ENCODE results near the gene C14orf93.

Gene C14orf93

DNA sequence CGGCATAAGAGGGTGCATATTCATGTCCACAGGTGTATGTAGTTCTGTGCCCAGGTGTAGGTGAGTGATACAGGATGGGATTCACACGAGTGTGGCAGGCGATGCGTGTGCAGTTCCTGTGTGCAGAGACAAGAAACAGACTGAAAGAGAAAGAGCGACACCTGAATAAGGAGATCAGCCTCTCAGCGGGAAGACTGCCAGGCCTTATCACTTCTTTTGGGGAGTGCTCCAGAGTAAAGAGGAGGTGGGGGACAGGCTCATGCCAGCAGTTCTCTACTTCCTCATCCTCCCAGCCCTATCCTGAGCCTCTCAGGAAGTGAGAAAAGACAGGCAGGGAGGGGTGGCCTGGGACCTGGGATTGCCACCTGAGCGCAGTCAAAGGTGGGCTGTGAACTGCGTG is 34.9 kb upstream of the C14orf93 start:
- H3K4me3 ChIP-seq (replicated peaks in 1 of 2; ENCODE audit: low read depth in 2 of 2, low read length in 2 of 2) = no peak overlapping the region
- no peak for DNase-seq (ENCODE audit: low read depth in 2 of 2)
- TF ChIP-seq, protein P1, sequence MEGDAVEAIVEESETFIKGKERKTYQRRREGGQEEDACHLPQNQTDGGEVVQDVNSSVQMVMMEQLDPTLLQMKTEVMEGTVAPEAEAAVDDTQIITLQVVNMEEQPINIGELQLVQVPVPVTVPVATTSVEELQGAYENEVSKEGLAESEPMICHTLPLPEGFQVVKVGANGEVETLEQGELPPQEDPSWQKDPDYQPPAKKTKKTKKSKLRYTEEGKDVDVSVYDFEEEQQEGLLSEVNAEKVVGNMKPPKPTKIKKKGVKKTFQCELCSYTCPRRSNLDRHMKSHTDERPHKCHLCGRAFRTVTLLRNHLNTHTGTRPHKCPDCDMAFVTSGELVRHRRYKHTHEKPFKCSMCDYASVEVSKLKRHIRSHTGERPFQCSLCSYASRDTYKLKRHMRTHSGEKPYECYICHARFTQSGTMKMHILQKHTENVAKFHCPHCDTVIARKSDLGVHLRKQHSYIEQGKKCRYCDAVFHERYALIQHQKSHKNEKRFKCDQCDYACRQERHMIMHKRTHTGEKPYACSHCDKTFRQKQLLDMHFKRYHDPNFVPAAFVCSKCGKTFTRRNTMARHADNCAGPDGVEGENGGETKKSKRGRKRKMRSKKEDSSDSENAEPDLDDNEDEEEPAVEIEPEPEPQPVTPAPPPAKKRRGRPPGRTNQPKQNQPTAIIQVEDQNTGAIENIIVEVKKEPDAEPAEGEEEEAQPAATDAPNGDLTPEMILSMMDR (IDR thresholded peaks at IDR 0.05; ENCODE audit: low read depth, low read length) = no peak

DNA sequence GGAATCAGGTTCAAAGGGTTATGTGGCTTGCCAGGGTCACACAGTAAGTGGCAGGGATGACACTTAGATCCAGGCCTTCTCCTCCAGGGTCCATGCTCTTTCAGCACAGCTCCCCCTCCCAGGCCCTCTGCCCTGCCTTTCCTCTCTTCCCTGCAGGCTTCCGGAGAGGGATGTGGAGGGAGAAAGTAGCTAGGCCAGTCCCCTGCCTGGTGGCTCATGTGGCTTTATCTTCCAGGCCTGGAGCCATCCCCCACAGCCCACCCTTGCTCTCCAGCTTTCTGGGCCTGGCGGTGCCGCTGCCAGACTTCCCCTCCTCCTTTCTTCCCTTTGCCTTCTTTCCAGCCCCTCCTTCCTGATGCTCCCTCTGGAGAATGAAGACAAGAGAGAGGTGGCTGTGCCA is 33.8 kb upstream of the C14orf93 start:
- DNase-seq (ENCODE audit: low read depth in 2 of 2) = no peak
- TF ChIP-seq, protein P1 (IDR thresholded peaks at IDR 0.05; ENCODE audit: low read depth, low read length) = no peak
- H3K4me3 ChIP-seq (replicated peaks in 1 of 2; ENCODE audit: low read depth in 2 of 2, low read length in 2 of 2) = no peak overlapping the region

DNA sequence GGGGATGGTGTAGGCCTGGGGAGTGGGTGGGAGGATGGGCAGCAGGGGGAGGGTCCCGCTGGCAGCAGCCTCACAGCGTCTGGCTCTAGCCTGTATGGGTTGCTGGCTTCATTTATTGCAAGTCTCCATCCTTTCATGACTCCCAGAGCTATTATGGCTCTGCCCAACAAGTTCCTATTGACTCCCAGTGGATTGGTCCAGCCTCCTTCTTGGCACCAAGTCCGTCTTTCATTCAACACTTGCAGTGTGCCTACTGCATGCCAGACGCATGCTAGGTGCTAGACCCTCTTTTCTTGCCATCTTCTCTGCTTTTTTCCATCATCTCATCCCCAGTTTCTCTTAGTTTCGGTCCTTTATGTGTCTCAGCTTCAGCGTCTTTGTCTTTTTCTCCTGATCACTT is 33.2 kb upstream of the C14orf93 start:
- no peak for DNase-seq (ENCODE audit: low read depth in 2 of 2)
- TF ChIP-seq, protein P1 (IDR thresholded peaks at IDR 0.05; ENCODE audit: low read depth, low read length) = no peak
- no peak overlapping the region for H3K4me3 ChIP-seq (replicated peaks in 1 of 2; ENCODE audit: low read depth in 2 of 2, low read length in 2 of 2)

DNA sequence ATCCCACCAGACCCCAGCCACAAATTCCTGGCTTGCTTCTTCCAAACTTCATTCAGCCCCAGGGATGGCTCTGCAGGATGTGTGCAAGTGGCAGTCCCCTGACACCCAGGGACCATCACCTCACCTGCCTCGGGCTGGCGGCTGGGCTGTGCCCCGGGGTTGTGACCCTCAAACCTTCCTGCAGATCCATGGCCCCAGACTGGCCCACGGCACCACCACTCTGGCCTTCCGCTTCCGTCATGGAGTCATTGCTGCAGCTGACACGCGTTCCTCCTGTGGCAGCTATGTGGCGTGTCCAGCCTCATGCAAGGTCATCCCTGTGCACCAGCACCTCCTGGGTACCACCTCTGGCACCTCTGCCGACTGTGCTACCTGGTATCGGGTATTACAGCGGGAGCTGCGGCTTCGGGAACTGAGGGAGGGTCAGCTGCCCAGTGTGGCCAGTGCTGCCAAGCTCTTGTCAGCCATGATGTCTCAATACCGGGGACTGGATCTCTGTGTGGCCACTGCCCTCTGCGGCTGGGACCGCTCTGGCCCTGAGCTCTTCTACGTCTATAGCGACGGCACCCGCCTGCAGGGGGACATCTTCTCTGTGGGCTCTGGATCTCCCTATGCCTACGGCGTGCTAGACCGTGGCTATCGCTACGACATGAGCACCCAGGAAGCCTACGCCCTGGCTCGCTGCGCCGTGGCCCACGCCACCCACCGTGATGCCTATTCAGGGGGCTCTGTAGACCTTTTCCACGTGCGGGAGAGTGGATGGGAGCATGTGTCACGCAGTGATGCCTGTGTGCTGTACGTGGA is 32.4 kb upstream of the C14orf93 start, which contains the start of gene PSMB11:
TSS of gene PSMB11 (plus strand) at position 51 of the 804 bp plus-strand sequence. CDS start at position 65, 14 bp downstream.
- no peak within 1 kb of the TSS for H3K4me3 ChIP-seq (replicated peaks in 1 of 2; ENCODE audit: low read depth in 2 of 2, low read length in 2 of 2)
- TF ChIP-seq, protein P1 (IDR thresholded peaks at IDR 0.05; ENCODE audit: low read depth, low read length) = no peak
- no peak for DNase-seq (ENCODE audit: low read depth in 2 of 2)

DNA sequence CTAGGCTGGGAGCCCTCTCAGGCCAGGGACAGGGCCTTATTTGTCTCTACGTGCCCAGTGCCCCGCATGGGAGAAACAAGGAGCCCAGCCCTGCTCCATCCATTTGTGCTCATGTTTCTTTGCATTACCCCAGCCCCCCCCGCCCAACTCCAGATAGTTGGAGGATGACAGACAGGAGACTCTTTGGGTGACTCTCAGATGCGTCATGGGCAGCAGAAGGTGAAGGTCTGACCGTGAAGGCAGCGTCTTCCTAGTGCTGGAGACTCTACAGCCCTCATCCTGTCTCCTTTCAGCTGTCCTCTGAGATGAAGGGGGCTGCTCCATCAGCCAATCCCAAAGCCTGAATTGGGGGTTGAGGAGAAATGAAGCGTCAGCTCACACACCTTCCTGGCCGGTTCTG is 31.8 kb upstream of the C14orf93 start:
- DNase-seq (ENCODE audit: low read depth in 2 of 2) = peak in 1 of 2 donors; percentile 35
- TF ChIP-seq, protein P1 (IDR thresholded peaks at IDR 0.05; ENCODE audit: low read depth, low read length) = no peak
- H3K4me3 ChIP-seq (replicated peaks in 1 of 2; ENCODE audit: low read depth in 2 of 2, low read length in 2 of 2) = no peak overlapping the region

DNA sequence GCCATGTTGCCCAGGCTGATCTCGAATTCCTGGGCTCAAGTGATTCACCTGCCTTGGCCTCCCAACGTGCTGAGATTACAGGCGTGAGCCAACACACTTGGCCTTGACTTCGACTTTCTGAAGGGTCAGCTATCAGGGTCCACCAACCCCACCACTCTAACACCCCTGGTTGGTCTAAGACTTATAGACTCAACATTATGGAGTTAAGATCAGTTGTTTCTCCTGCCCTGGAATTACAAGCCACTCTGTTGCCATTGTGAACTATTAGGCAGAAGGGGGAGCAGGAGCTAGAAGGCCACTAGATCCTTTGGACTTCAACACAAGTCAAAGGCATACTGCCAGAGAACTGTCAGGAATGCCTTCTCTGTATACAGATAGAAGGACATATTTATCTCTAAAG is 30.2 kb upstream of the C14orf93 start:
- DNase-seq (ENCODE audit: low read depth in 2 of 2) = no peak
- no peak overlapping the region for H3K4me3 ChIP-seq (replicated peaks in 1 of 2; ENCODE audit: low read depth in 2 of 2, low read length in 2 of 2)
- TF ChIP-seq, protein P1 (IDR thresholded peaks at IDR 0.05; ENCODE audit: low read depth, low read length) = no peak

All from cardiac fibroblast (primary cell).